Adrenal gland (tissue), 5 donors: ENCODE measurements around the gene PBRM1.

Source experiments
- POLR2A ChIP-seq, 2 donors: fragments of 450-650 bp; IDR thresholded peaks; one replicate each; pipeline ENCODE4 v1.6.1; 2017; ENCODE audit warnings: antibody characterized with exemption in 2 of 2, mild to moderate bottlenecking in 2 of 2, moderate library complexity in 1 of 2
- TF ChIP-seq, protein P1 (sequence below), 6 experiments: fragments of 450-650 bp in 4 of 6; fragments of 200-600 bp in 2 of 6; sonication (generic) in 1 of 6; IDR thresholded peaks; 1 replicate in 5 of 6; 2 replicates in 1 of 6; pipeline versions ENCODE4 v1.5.1 to v1.8.0; 2016 to 2021; ENCODE audit warnings: antibody characterized with exemption in 6 of 6, mild to moderate bottlenecking in 2 of 6, moderate library complexity in 1 of 6
- donor health status: DM: no; HTN: no; CAD: no.

DNA sequence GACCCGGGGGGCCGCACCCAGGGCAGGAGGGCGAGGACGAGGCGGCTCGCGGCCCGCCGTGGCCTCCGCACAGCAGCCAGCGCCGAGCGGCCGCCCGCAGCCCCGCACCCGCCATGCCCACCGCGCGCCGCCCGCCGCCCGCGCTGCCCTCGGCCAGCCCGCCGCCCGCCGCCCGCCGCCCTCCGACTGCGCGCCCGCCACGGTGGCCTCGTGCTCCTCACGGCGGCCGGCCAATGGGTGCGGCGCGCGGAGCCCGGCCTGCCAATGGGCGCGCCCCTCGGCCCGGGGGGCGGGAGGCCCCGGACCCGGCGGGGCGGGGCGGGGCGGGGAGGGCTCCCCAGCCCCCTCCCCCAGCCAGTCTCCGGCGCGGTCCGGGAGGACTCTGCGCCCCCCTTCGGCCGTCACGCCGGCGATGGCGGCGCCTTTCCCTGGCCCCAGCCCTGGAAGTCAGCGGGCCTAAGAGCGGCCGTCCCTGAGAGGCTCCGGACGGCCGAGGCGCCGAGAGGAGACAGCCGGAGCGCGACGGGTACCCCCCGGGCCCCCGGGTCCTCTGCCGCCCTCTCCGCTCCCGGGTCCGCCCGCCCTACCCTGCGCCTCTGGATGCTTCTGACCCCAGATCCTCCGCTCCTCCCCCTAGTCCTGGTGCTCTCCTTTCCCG is 152.0 kb downstream of the PBRM1 start, which contains the start of gene NT5DC2:
- TF ChIP-seq POLR2A (IDR thresholded peaks at IDR 0.05), result no peak
- TF ChIP-seq, protein P1, sequence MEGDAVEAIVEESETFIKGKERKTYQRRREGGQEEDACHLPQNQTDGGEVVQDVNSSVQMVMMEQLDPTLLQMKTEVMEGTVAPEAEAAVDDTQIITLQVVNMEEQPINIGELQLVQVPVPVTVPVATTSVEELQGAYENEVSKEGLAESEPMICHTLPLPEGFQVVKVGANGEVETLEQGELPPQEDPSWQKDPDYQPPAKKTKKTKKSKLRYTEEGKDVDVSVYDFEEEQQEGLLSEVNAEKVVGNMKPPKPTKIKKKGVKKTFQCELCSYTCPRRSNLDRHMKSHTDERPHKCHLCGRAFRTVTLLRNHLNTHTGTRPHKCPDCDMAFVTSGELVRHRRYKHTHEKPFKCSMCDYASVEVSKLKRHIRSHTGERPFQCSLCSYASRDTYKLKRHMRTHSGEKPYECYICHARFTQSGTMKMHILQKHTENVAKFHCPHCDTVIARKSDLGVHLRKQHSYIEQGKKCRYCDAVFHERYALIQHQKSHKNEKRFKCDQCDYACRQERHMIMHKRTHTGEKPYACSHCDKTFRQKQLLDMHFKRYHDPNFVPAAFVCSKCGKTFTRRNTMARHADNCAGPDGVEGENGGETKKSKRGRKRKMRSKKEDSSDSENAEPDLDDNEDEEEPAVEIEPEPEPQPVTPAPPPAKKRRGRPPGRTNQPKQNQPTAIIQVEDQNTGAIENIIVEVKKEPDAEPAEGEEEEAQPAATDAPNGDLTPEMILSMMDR (IDR thresholded peaks at IDR 0.05), result no peak
